H9 (cell line): ENCODE results near the gene SCT. TPM values are rescaled to one million over a fixed set of nuclear protein-coding genes. Genes with fewer than 3 reads are reported as not detected.

Experiments used
- DNase-seq: peaks from one replicate; pipeline ENCODE4 v3.0.0-alpha.2; 2017
- H2AFZ ChIP-seq: one replicate; pipeline ENCODE4 v1.6.1; 2013; ENCODE audit warnings: mild to moderate bottlenecking, low read length, control low read depth, moderate library complexity
- H2AK5ac ChIP-seq: 2 replicates; pipeline ENCODE4 v1.6.1; 2013; ENCODE audit warnings: low read length, control low read depth, mixed read lengths; ENCODE audit not compliant: insufficient read length
- H2BK120ac ChIP-seq: one replicate; pipeline ENCODE4 v1.6.1; 2013; ENCODE audit warnings: low read depth, mild to moderate bottlenecking, low read length, control low read depth, inconsistent platforms; ENCODE audit not compliant: poor library complexity, severe bottlenecking
- H2BK12ac ChIP-seq: 2 replicates; pipeline ENCODE4 v1.6.1; 2013; ENCODE audit warnings: low read length, control low read depth, mixed read lengths, low read depth; ENCODE audit not compliant: insufficient read length
- H2BK15ac ChIP-seq: 2 replicates; pipeline ENCODE4 v1.6.1; 2013; ENCODE audit warnings: low read depth, low read length, control low read depth
- H2BK20ac ChIP-seq: one replicate; pipeline ENCODE4 v1.6.1; 2013; ENCODE audit warnings: low read depth, mild to moderate bottlenecking, low read length, control low read depth, inconsistent platforms; ENCODE audit not compliant: poor library complexity, severe bottlenecking
- H2BK5ac ChIP-seq: 2 replicates; pipeline ENCODE4 v1.6.1; 2013; ENCODE audit warnings: low read length, control low read depth, mixed read lengths; ENCODE audit not compliant: insufficient read length
- H3K14ac ChIP-seq: 2 replicates; pipeline ENCODE4 v1.6.1; 2013; ENCODE audit warnings: low read length, control low read depth; ENCODE audit not compliant: insufficient read depth
- H3K18ac ChIP-seq: 2 replicates; pipeline ENCODE4 v1.6.1; 2013; ENCODE audit warnings: low read depth, mild to moderate bottlenecking, mixed read lengths, low read length, control low read depth; ENCODE audit not compliant: insufficient read length
- H3K23ac ChIP-seq: 2 replicates; pipeline ENCODE4 v1.6.1; 2013; ENCODE audit warnings: low read length, control low read depth, mixed read lengths, low read depth; ENCODE audit not compliant: insufficient read length
- H3K23me2 ChIP-seq: 2 replicates; pipeline ENCODE4 v1.6.1; 2013; ENCODE audit warnings: low read depth, mild to moderate bottlenecking, mixed read lengths, low read length, control low read depth; ENCODE audit not compliant: insufficient read length, poor library complexity, severe bottlenecking
- H3K27ac ChIP-seq: 2 replicates; pipeline ENCODE4 v1.5.1; 2013; ENCODE audit warnings: low read length, control low read depth, mixed read lengths, low read depth; ENCODE audit not compliant: insufficient read length
- H3K27me3 ChIP-seq: 2 replicates; pipeline ENCODE4 v1.6.1; 2013; ENCODE audit warnings: low read length, control low read depth, inconsistent platforms; ENCODE audit not compliant: insufficient read depth
- H3K4ac ChIP-seq: 2 replicates; pipeline ENCODE4 v1.6.1; 2013; ENCODE audit warnings: low read depth, mild to moderate bottlenecking, control low read depth, inconsistent platforms, low read length, moderate library complexity
- H3K4me1 ChIP-seq: 2 replicates; pipeline ENCODE4 v1.6.1; 2013; ENCODE audit warnings: low read length, control low read depth, inconsistent platforms; ENCODE audit not compliant: insufficient read depth
- H3K4me2 ChIP-seq: 2 replicates; pipeline ENCODE4 v1.6.1; 2013; ENCODE audit warnings: low read length, control low read depth, mixed read lengths; ENCODE audit not compliant: insufficient read length, insufficient read depth
- H3K56ac ChIP-seq: 2 replicates; pipeline ENCODE4 v1.6.1; 2013; ENCODE audit warnings: low read depth, mild to moderate bottlenecking, mixed read lengths, low read length, control low read depth; ENCODE audit not compliant: insufficient read length
- H3K79me1 ChIP-seq: 2 replicates; pipeline ENCODE4 v1.6.1; 2013; ENCODE audit warnings: low read depth, mild to moderate bottlenecking, moderate library complexity, low read length, control low read depth, inconsistent platforms; ENCODE audit not compliant: insufficient read depth, poor library complexity, severe bottlenecking
- H3K79me2 ChIP-seq: 2 replicates; pipeline ENCODE4 v1.6.1; 2013; ENCODE audit warnings: low read length, control low read depth, inconsistent platforms; ENCODE audit not compliant: insufficient read depth
- H3K9ac ChIP-seq: 2 replicates; pipeline ENCODE4 v1.6.1; 2013; ENCODE audit warnings: low read length, control low read depth, mixed read lengths; ENCODE audit not compliant: insufficient read length; ENCODE audit errors: extremely low read depth
- H3K9me3 ChIP-seq: one replicate; pipeline ENCODE4 v1.6.1; 2013; ENCODE audit warnings: low read depth, low read length, inconsistent platforms; ENCODE audit not compliant: control insufficient read depth
- H3T11ph ChIP-seq: one replicate; pipeline ENCODE4 v1.6.1; 2013; ENCODE audit warnings: mild to moderate bottlenecking, low read length, control low read depth, inconsistent platforms
- H4K20me1 ChIP-seq: one replicate; pipeline ENCODE4 v1.6.1; 2013; ENCODE audit not compliant: control insufficient read depth, insufficient read length, insufficient read depth
- H4K5ac ChIP-seq: 2 replicates; pipeline ENCODE4 v1.6.1; 2013; ENCODE audit warnings: low read depth, mild to moderate bottlenecking, mixed read lengths, low read length, control low read depth; ENCODE audit not compliant: insufficient read length
- H4K8ac ChIP-seq: replicated peaks from 2 replicates; pipeline ENCODE4 v1.6.1; 2013; ENCODE audit warnings: low read length, control low read depth, mixed read lengths, low read depth; ENCODE audit not compliant: insufficient read length
- H4K91ac ChIP-seq: 2 replicates; pipeline ENCODE4 v1.6.1; 2013; ENCODE audit warnings: low read depth, mild to moderate bottlenecking, moderate library complexity, mixed read lengths, low read length, control low read depth; ENCODE audit not compliant: insufficient read length
- H3K27ac Mint-ChIP-seq, 3 experiments: 2 replicates in 2 of 3; 3 replicates in 1 of 3; pipeline ENCODE4 v1.8.0; 2020 to 2021; ENCODE audit warnings: mixed read lengths in 3 of 3, mild to moderate bottlenecking in 1 of 3, moderate library complexity in 1 of 3
- H3K27me3 Mint-ChIP-seq: 2 replicates; pipeline ENCODE4 v1.8.0; 2021; ENCODE audit warnings: low read depth, mild to moderate bottlenecking, moderate library complexity, mixed read lengths
- H3K36me3 Mint-ChIP-seq, 3 experiments: 2 replicates in 2 of 3; 3 replicates in 1 of 3; pipeline ENCODE4 v1.8.0; 2020 to 2021; ENCODE audit warnings: low read depth in 3 of 3, mixed read lengths in 3 of 3; ENCODE audit not compliant: insufficient read depth in 1 of 3
- H3K4me1 Mint-ChIP-seq, 2 experiments: 2 replicates each; pipeline ENCODE4 v1.8.0; 2020; ENCODE audit warnings: mixed read lengths in 2 of 2
- H3K4me3 Mint-ChIP-seq, 2 experiments: 2 replicates in 1 of 2; 3 replicates in 1 of 2; pipeline ENCODE4 v1.8.0; 2020 to 2021; ENCODE audit warnings: mild to moderate bottlenecking in 2 of 2, mixed read lengths in 2 of 2, moderate library complexity in 1 of 2
- H3K9me3 Mint-ChIP-seq, 2 experiments: 2 replicates in 1 of 2; 3 replicates in 1 of 2; pipeline ENCODE4 v1.8.0; 2020; ENCODE audit warnings: mild to moderate bottlenecking in 2 of 2, mixed read lengths in 2 of 2, moderate library complexity in 1 of 2
- CTCF ChIP-seq: fragments of 200-600 bp; sonication (generic); conservative IDR thresholded peaks from 3 replicates; pipeline ENCODE4 v1.8.0; 2021; ENCODE audit warnings: antibody characterized with exemption, mild to moderate bottlenecking
- WGBS: extraction: QIAGEN DNeasy Blood & Tissue Kit; methylation state at CpG from one replicate; pipeline ENCODE4 v1.1.7; 2013; ENCODE audit warnings: missing lambda C conversion rate, low lambda C conversion rate, mixed read lengths; ENCODE audit not compliant: insufficient read length; ENCODE audit errors: extremely low coverage; 5-methylcytosine and 5-hydroxymethylcytosine counted together
- total RNA-seq: library from RNA; stranded (reverse); gene quantifications from 2 replicates; pipeline ENCODE4 v1.2.1, GENCODE V29; 2021

SCT gene
- total RNA-seq, 1 experiment from 2014 or later: 1.8 TPM

GRCh38 chr11:581752-582151 is 45.2 kb downstream of the SCT start:
- Histone ChIP-seq H2BK5ac (no peak overlapping the region), H3K79me2 (peaks cover 42% of the 10 kb centered on the region; the same call in 1 of the 2 replicates), H3K4me2 (no peak overlapping the region), H3K56ac (no peak overlapping the region), H2BK12ac (no peak overlapping the region), H4K91ac (no peak overlapping the region), H3K4me1 (no peaks in the 10 kb centered on the region), H2AFZ (no peak overlapping the region), H3K14ac (no peak overlapping the region), H3K9ac (no peak overlapping the region), H2BK15ac (no peak overlapping the region), H3K23me2 (peaks cover 7% of the 10 kb centered on the region), H3K27me3 (no peaks in the 10 kb centered on the region), H4K5ac (no peak overlapping the region), H4K20me1 (peaks cover 3% of the 10 kb centered on the region), H2BK120ac (no peak overlapping the region), H3K9me3 (no peaks in the 10 kb centered on the region), H2AK5ac (no peak overlapping the region), H3K4ac (no peak overlapping the region), H3K79me1 (peaks cover 14% of the 10 kb centered on the region), H3T11ph (no peak overlapping the region), H3K27ac (no peak overlapping the region), H3K23ac (no peak overlapping the region), H3K18ac (no peak overlapping the region), H2BK20ac (no peak overlapping the region), H4K8ac (no peak overlapping the region)
- Mint-ChIP-seq H3K27me3 (no peaks in the 10 kb centered on the region), H3K4me1 (peaks cover 11 to 15% of the 10 kb centered on the region in 2 experiments; a peak in 3 of 4 replicates), H3K27ac (no peak overlapping the region), H3K36me3 (peaks cover 16 to 47% (median 41%) of the 10 kb centered on the region in 3 experiments; a peak in 6 of 7 replicates), H3K4me3 (no peak overlapping the region), H3K9me3 (no peaks in the 10 kb centered on the region)
- no peak for TF ChIP-seq CTCF
- no CpG with 5 or more reads among the region's 17 CpGs for WGBS
- no peak for DNase-seq
